HepG2 (cell line): Measurements from ENCODE around the gene DCUN1D4. TPM values are rescaled to one million over a fixed set of nuclear protein-coding genes. Genes with fewer than 3 reads are reported as not detected.

Source experiments
- AGO1 ChIP-seq: fragments of 200-400 bp; formaldehyde crosslinking; IDR thresholded peaks from 2 replicates; pipeline ENCODE4 v1.6.1; 2017; ENCODE audit warnings: mild to moderate bottlenecking, low read depth, low read length, moderate library complexity; ENCODE audit not compliant: poor library complexity, severe bottlenecking
- FOXM1 ChIP-seq: sonication (generic); formaldehyde crosslinking; IDR thresholded peaks from 2 replicates; pipeline ENCODE4 v1.5.0; 2020; ENCODE audit warnings: missing genetic modification reagents
- HDAC6 ChIP-seq: fragments of 200-600 bp; sonication (generic); IDR thresholded peaks from 2 replicates; pipeline ENCODE4 v1.7.0; 2017; ENCODE audit warnings: mild to moderate bottlenecking, antibody characterized with exemption, low read length, low read depth
- IKZF4 ChIP-seq: sonication (generic); formaldehyde crosslinking; IDR thresholded peaks from 2 replicates; pipeline ENCODE4 v1.5.1; 2020; ENCODE audit warnings: borderline replicate concordance, mild to moderate bottlenecking, low read depth, missing genetic modification reagents; ENCODE audit errors: not compliant biosample characterization
- JUNB ChIP-seq: sonication (generic); formaldehyde crosslinking; IDR thresholded peaks from 2 replicates; pipeline ENCODE4 v1.8.0; 2022; ENCODE audit warnings: missing genetic modification reagents, mild to moderate bottlenecking, borderline replicate concordance
- KLF16 ChIP-seq, 2 experiments: sonication (generic) in 1 of 2; formaldehyde crosslinking in 1 of 2; IDR thresholded peaks; 2 replicates each; pipeline versions ENCODE4 v1.6.1 to v1.8.0; 2016 to 2023; ENCODE audit warnings: missing genetic modification reagents in 2 of 2, missing compliant biosample characterization in 1 of 2
- MLX ChIP-seq: IDR thresholded peaks from 2 replicates; pipeline ENCODE4 v1.6.1; 2016
- PCBP1 ChIP-seq: fragments of 200-400 bp; formaldehyde crosslinking; IDR thresholded peaks from 2 replicates; pipeline ENCODE4 v1.6.1; 2017; ENCODE audit warnings: mild to moderate bottlenecking, low read depth, low read length, borderline replicate concordance
- PLSCR1 ChIP-seq: sonication (generic); formaldehyde crosslinking; IDR thresholded peaks from 2 replicates; pipeline ENCODE4 v1.5.0; 2020; ENCODE audit warnings: missing genetic modification reagents, mild to moderate bottlenecking, borderline replicate concordance
- TEAD3 ChIP-seq: optimal IDR thresholded peaks from 2 replicates; pipeline ENCODE3; 2016; ENCODE audit warnings: borderline replicate concordance
- XRCC5 ChIP-seq: fragments of 200-400 bp; formaldehyde crosslinking; optimal IDR thresholded peaks from 2 replicates; pipeline ENCODE3; 2017; ENCODE audit warnings: mild to moderate bottlenecking, low read length
- ZNF276 ChIP-seq: sonication (generic); formaldehyde crosslinking; IDR thresholded peaks from 2 replicates; pipeline ENCODE4 v1.4.0; 2020; ENCODE audit warnings: mild to moderate bottlenecking, low read depth, missing genetic modification reagents
- ZNF280B ChIP-seq: sonication (generic); formaldehyde crosslinking; IDR thresholded peaks from 2 replicates; pipeline ENCODE4 v1.5.0; 2020; ENCODE audit warnings: missing genetic modification reagents, mild to moderate bottlenecking, borderline replicate concordance
- ZNF335 ChIP-seq: sonication (generic); formaldehyde crosslinking; IDR thresholded peaks from 2 replicates; pipeline ENCODE4 v1.4.0; 2020; ENCODE audit warnings: missing genetic modification reagents
- ZNF512B ChIP-seq: sonication (generic); formaldehyde crosslinking; IDR thresholded peaks from 2 replicates; pipeline ENCODE4 v1.5.1; 2020; ENCODE audit warnings: missing genetic modification reagents, mild to moderate bottlenecking, borderline replicate concordance
- ZNF598 ChIP-seq: sonication (generic); formaldehyde crosslinking; IDR thresholded peaks from 2 replicates; pipeline ENCODE4 v1.5.1; 2020; ENCODE audit warnings: mild to moderate bottlenecking, missing genetic modification reagents, borderline replicate concordance
- ZNF678 ChIP-seq: sonication (generic); formaldehyde crosslinking; IDR thresholded peaks from 2 replicates; pipeline ENCODE4 v1.4.0; 2020; ENCODE audit warnings: mild to moderate bottlenecking, missing genetic modification reagents
- ZNF720 ChIP-seq: sonication (generic); formaldehyde crosslinking; IDR thresholded peaks from 2 replicates; pipeline ENCODE4 v1.4.0; 2020; ENCODE audit warnings: missing genetic modification reagents
- ZNF747 ChIP-seq: sonication (generic); formaldehyde crosslinking; IDR thresholded peaks from 2 replicates; pipeline ENCODE4 v1.8.1; 2023; ENCODE audit warnings: missing genetic modification reagents, mild to moderate bottlenecking, borderline replicate concordance
- ZNF792 ChIP-seq: IDR thresholded peaks from 2 replicates; pipeline ENCODE4 v1.6.1; 2016
- polyA plus RNA-seq, 8 experiments: library from polyadenylated mRNA; depleted of rRNA in 3 of 8; stranded (reverse) in 7 of 8; unstranded in 1 of 8; fragments of >200 nt; fragmentation: Illumina TruSeq in 4 of 8; extraction: Trizol in 4 of 8; gene quantifications; 2 replicates each; pipeline versions ENCODE4 v1.2.1 to v1.2.3, GENCODE V29; 2011 to 2016; ENCODE audit warnings: low read depth in 4 of 8, missing spikeins in 1 of 8, mixed read lengths in 1 of 8; ENCODE audit not compliant: insufficient read depth in 1 of 8
- total RNA-seq, 5 experiments: library from RNA; depleted of rRNA; stranded (reverse); fragments of >200 nt; fragmentation: Illumina TruSeq; extraction: Trizol; gene quantifications; 2 replicates each; pipeline ENCODE4 v1.2.3, GENCODE V29; 2016; ENCODE audit warnings: low read depth in 1 of 5

The DCUN1D4 gene
- total and polyA plus RNA-seq, 2 of the 13 experiments (the other 11 are each of a cell fraction or from before 2014, with no cell fraction given), result 27.9 to 44.4 TPM

GRCh38 chr4:51844153-51845054 is 1.5 kb downstream of the DCUN1D4 start (continued):
- TF ChIP-seq ZNF335 (CRISPR knock-in tag), result no peak
- no peak for TF ChIP-seq HDAC6
- TF ChIP-seq ZNF678 (CRISPR knock-in tag), result 0 out of 2 replicates have a peak, but pooled peaks have one; percentile 71
- 0 out of 2 replicates have a peak, but pooled peaks have one; percentile 37 for TF ChIP-seq ZNF512B
- no peak for TF ChIP-seq ZNF720 (CRISPR knock-in tag)
- 0 out of 2 replicates have a peak, but pooled peaks have one; percentile 14 for TF ChIP-seq PCBP1
- TF ChIP-seq KLF16 (CRISPR knock-in tag; IDR thresholded peaks at IDR 0.05), result peak in 1 of 2 experiments; percentile 23; a peak in 1 of 4 replicates
- TF ChIP-seq ZNF598, result no peak
- no peak for TF ChIP-seq ZNF747
- TF ChIP-seq FOXM1 (CRISPR knock-in tag), result no peak
- TF ChIP-seq IKZF4 (CRISPR knock-in tag), result no peak
- TF ChIP-seq AGO1, result no peak
- TF ChIP-seq ZNF280B (CRISPR knock-in tag), result peak; percentile 61; the same call in 1 of the 2 replicates
- peak; percentile 14 for TF ChIP-seq TEAD3 (CRISPR knock-in tag)
- TF ChIP-seq JUNB (CRISPR knock-in tag), result no peak
- 0 out of 2 replicates have a peak, but pooled peaks have one; percentile 29 for TF ChIP-seq MLX (CRISPR knock-in tag)
- peak; percentile 57 for TF ChIP-seq XRCC5
- 0 out of 2 replicates have a peak, but pooled peaks have one; percentile 46 for TF ChIP-seq ZNF792 (CRISPR knock-in tag)
- 0 out of 2 replicates have a peak, but pooled peaks have one; percentile 9 for TF ChIP-seq ZNF276 (CRISPR knock-in tag)
- TF ChIP-seq PLSCR1, result no peak
